OCI-LY1 (cell line): Measurements from ENCODE around the gene ATP8A2.

Experiments used
- H2AFZ ChIP-seq: fragments of 200-600 bp; sonication (generic), shearing (Covaris generic); 2 replicates; pipeline ENCODE4 v1.6.0; 2014; ENCODE audit warnings: antibody characterized with exemption, mild to moderate bottlenecking, low read length
- H3F3A ChIP-seq: fragments of 200-600 bp; sonication (generic), shearing (Covaris generic); 2 replicates; pipeline ENCODE4 v1.6.0; 2014; ENCODE audit warnings: mild to moderate bottlenecking, antibody characterized with exemption, low read length, moderate library complexity; ENCODE audit not compliant: insufficient read depth
- H3K27ac ChIP-seq: fragments of 200-600 bp; sonication (generic); 2 replicates; pipeline ENCODE4 v1.5.1; 2014; ENCODE audit warnings: low read length, mixed run types, mild to moderate bottlenecking, low read depth; ENCODE audit not compliant: poor library complexity, severe bottlenecking
- H3K27me3 ChIP-seq: fragments of 200-600 bp; sonication (generic); 2 replicates; pipeline ENCODE4 v1.6.0; 2014; ENCODE audit warnings: antibody characterized with exemption, mild to moderate bottlenecking, low read length, moderate library complexity; ENCODE audit not compliant: insufficient read depth
- H3K36me3 ChIP-seq: fragments of 200-600 bp; sonication (generic); 2 replicates; pipeline ENCODE4 v1.6.1; 2014; ENCODE audit warnings: mild to moderate bottlenecking, antibody characterized with exemption, low read length, moderate library complexity, mixed read lengths; ENCODE audit not compliant: insufficient read depth
- H3K4me1 ChIP-seq: fragments of 200-600 bp; sonication (generic); 2 replicates; pipeline ENCODE4 v1.5.1; 2014; ENCODE audit warnings: mild to moderate bottlenecking, low read length, moderate library complexity; ENCODE audit not compliant: insufficient read depth, severe bottlenecking
- H3K4me2 ChIP-seq: fragments of 200-600 bp; sonication (generic), shearing (Covaris generic); 2 replicates; pipeline ENCODE4 v1.6.1; 2014; ENCODE audit warnings: low read length
- H3K4me3 ChIP-seq: fragments of 200-600 bp; sonication (generic); 2 replicates; pipeline ENCODE4 v1.5.1; 2014; ENCODE audit warnings: low read length, low read depth, mild to moderate bottlenecking, mixed read lengths; ENCODE audit not compliant: poor library complexity, severe bottlenecking
- H3K79me2 ChIP-seq: fragments of 200-600 bp; shearing (Covaris generic); 2 replicates; pipeline ENCODE4 v1.6.1; 2016; ENCODE audit warnings: mixed run types, low read length, mixed read lengths; ENCODE audit not compliant: insufficient read depth
- H3K9ac ChIP-seq: fragments of 200-600 bp; sonication (generic), shearing (Covaris generic); 2 replicates; pipeline ENCODE4 v1.6.1; 2014; ENCODE audit warnings: mild to moderate bottlenecking, low read length, mixed read lengths
- H3K9me2 ChIP-seq: fragments of 200-600 bp; sonication (generic), shearing (Covaris generic); 2 replicates; pipeline ENCODE4 v1.6.1; 2014; ENCODE audit warnings: low read depth, mild to moderate bottlenecking, low read length, mixed read lengths
- H3K9me3 ChIP-seq: fragments of 200-600 bp; shearing (Covaris generic); 2 replicates; pipeline ENCODE4 v1.6.1; 2014; ENCODE audit warnings: low read length, mixed read lengths
- H4K20me1 ChIP-seq: fragments of 200-600 bp; sonication (generic), shearing (Covaris generic); 2 replicates; pipeline ENCODE4 v1.6.0; 2016; ENCODE audit warnings: mild to moderate bottlenecking, low read length; ENCODE audit not compliant: insufficient read depth
- EZH2 ChIP-seq: fragments of 200-600 bp; sonication (generic), shearing (Covaris generic); IDR thresholded peaks from 2 replicates; pipeline ENCODE4 v1.8.0; 2017; ENCODE audit warnings: borderline replicate concordance, mixed run types, mild to moderate bottlenecking, antibody characterized with exemption, low read length, moderate library complexity, mixed read lengths
- TF ChIP-seq, protein P1 (sequence below): fragments of 200-600 bp; sonication (generic), shearing (Covaris generic); IDR thresholded peaks from 2 replicates; pipeline ENCODE4 v1.5.1; 2017; ENCODE audit warnings: mild to moderate bottlenecking, antibody characterized with exemption, low read length, moderate library complexity, mixed read lengths

Gene ATP8A2

DNA sequence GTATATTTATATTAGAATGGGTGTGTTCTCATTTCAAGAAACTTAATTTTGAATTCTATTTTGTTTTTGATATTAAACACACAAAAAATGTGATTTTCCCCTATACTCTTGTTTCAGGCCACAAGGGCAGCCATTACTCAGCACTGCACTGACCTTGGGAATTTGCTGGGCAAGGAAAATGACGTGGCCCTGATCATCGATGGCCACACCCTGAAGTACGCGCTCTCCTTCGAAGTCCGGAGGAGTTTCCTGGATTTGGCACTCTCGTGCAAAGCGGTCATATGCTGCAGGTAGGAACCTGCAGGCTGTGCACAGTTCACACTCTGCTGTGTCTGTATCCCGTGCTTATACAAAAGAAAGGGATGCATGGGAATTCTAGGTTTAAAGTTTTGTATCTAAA, 327.3 kb downstream of the ATP8A2 start:
- H3K9ac ChIP-seq: no peak overlapping the region
- no peaks in the 10 kb centered on the region for H3K36me3 ChIP-seq
- no peaks in the 10 kb centered on the region for H3F3A ChIP-seq
- TF ChIP-seq EZH2: no peak
- TF ChIP-seq, protein P1, sequence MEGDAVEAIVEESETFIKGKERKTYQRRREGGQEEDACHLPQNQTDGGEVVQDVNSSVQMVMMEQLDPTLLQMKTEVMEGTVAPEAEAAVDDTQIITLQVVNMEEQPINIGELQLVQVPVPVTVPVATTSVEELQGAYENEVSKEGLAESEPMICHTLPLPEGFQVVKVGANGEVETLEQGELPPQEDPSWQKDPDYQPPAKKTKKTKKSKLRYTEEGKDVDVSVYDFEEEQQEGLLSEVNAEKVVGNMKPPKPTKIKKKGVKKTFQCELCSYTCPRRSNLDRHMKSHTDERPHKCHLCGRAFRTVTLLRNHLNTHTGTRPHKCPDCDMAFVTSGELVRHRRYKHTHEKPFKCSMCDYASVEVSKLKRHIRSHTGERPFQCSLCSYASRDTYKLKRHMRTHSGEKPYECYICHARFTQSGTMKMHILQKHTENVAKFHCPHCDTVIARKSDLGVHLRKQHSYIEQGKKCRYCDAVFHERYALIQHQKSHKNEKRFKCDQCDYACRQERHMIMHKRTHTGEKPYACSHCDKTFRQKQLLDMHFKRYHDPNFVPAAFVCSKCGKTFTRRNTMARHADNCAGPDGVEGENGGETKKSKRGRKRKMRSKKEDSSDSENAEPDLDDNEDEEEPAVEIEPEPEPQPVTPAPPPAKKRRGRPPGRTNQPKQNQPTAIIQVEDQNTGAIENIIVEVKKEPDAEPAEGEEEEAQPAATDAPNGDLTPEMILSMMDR: no peak
- H3K27me3 ChIP-seq: no peaks in the 10 kb centered on the region
- no peaks in the 10 kb centered on the region for H3K9me2 ChIP-seq
- H3K79me2 ChIP-seq: no peaks in the 10 kb centered on the region
- H3K4me3 ChIP-seq: no peak overlapping the region
- no peaks in the 10 kb centered on the region for H4K20me1 ChIP-seq
- H2AFZ ChIP-seq: no peak overlapping the region
- no peaks in the 10 kb centered on the region for H3K9me3 ChIP-seq
- no peak overlapping the region for H3K4me2 ChIP-seq
- H3K27ac ChIP-seq: no peak overlapping the region
- no peaks in the 10 kb centered on the region for H3K4me1 ChIP-seq

DNA sequence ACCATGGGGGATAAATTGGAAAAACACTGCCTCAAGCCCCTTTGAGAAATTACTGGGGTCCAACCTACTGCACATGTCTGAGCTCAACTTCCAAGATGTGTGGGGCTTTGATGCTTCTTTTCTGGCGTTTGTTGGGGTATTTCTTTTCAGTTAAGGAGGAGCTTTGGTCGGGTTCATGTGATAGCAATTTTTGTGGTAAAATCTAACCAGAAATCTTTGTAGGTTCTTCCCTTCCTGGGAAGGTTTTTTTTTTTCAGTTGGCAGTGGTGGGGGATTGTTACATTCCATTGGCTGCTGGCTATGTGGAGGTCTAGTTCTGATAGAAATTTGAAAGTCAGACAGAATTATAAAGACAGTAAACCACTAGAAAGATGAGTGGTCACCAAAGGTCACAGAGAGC, 327.8 kb downstream of the ATP8A2 start:
- Histone ChIP-seq H3K4me2 (no peak overlapping the region), H2AFZ (no peak overlapping the region)

DNA sequence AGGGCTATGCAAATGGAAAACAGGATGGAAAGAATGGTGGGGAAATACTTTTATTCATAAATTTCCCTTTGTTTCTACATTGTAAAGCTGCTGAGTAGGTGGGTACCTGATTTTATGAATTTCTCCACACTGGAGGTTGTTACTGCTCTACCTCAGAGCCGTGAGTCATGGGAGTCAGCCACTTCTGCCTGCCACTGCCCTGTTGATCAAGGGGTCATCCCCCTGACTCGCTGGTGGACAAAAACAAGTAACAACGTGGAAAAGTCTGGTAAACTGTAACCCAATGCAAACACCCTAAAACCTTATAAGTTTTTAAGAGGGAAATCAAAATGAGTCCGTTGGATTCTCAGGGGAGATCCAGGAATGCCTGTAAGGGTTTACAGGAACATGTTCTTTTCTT, 329.5 kb downstream of the ATP8A2 start:
- Histone ChIP-seq H3K27me3 (no peaks in the 10 kb centered on the region), H3K9me3 (no peaks in the 10 kb centered on the region), H3K27ac (no peak overlapping the region), H3K36me3 (no peaks in the 10 kb centered on the region), H3K4me2 (no peak overlapping the region), H3K9me2 (no peaks in the 10 kb centered on the region), H3K9ac (no peak overlapping the region), H3K4me1 (no peaks in the 10 kb centered on the region), H2AFZ (no peak overlapping the region), H4K20me1 (no peaks in the 10 kb centered on the region), H3K79me2 (no peaks in the 10 kb centered on the region), H3F3A (no peaks in the 10 kb centered on the region), H3K4me3 (no peak overlapping the region)
- TF ChIP-seq, protein P1: no peak
- TF ChIP-seq EZH2: no peak

More for the DNA sequence above, 327.8 kb downstream of the ATP8A2 start:
- Histone ChIP-seq H3K27ac (no peak overlapping the region), H3K4me3 (no peak overlapping the region), H3K79me2 (no peaks in the 10 kb centered on the region), H3K4me1 (no peaks in the 10 kb centered on the region), H3K9ac (no peak overlapping the region), H3K9me3 (no peaks in the 10 kb centered on the region), H3K27me3 (no peaks in the 10 kb centered on the region), H4K20me1 (no peaks in the 10 kb centered on the region), H3K36me3 (no peaks in the 10 kb centered on the region), H3F3A (no peaks in the 10 kb centered on the region), H3K9me2 (no peaks in the 10 kb centered on the region)
- TF ChIP-seq, protein P1: no peak
- no peak for TF ChIP-seq EZH2
